Stimulated activated CD8-positive, alpha-beta memory T cell treated with anti-CD3 and anti-CD28 coated beads, Interleukin-4, amount 100 ng/mL, for 4 hours (primary cell): ENCODE measurements around the gene CXXC5.

Source experiments
- DNase-seq, 2 donors: peaks; one replicate each; pipeline ENCODE4 v3.0.0-alpha.2; 2020; ENCODE audit warnings: low read depth in 2 of 2, low spot score in 1 of 2

The CXXC5 gene

GRCh38 chr5:139664086-139664693 lies 16.0 kb downstream of the CXXC5 start:
- DNase-seq, result no peak

GRCh38 chr5:139664727-139665351 lies 16.7 kb downstream of the CXXC5 start:
- no peak for DNase-seq

DNA sequence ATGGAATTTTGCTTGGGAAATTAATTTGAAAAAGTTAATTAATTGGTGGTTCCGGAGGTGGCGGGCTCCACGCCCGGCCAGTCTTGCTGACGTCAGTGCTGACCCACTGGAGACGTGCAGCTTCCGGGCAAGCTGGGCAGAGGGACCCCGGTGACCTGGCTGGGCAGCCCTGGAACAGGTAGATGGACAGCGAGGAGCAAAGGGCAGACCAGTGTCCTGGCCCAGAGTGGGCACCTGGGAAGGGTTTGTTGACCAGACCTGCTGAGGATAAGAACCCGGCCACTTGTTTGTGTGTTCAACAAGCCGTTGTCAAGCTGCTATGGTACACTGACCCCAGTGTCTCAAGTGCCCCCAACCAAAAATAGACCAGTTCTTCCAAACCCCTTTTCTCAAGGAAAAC lies 17.5 kb downstream of the CXXC5 start:
- no peak for DNase-seq

DNA sequence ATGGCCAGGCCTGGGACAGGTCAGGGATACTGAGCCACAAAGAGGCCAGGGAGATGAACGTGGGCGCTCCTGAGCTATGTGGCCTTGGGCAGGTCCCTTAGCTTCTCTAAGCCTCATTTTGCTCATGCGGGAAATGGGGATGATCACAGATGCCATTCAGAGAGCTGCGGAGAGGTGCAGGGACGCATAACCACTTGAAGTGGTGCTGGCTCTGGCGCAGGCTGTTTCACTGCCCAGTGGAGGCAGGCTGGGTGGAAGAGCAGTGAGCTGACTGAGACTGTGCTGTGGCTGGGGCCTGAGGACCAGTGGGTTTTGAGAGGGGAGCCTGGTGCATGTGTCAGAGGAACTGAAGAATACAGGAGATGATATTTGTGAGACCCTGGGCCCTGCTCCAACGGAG lies 18.4 kb downstream of the CXXC5 start:
- DNase-seq, result no peak

GRCh38 chr5:139667001-139667729 lies 19.0 kb downstream of the CXXC5 start:
- DNase-seq, result no peak

- DNase-seq, result no peak
These were observed 19.5 kb downstream of the CXXC5 start for GRCh38 chr5:139667730-139668063.

- DNase-seq, result peak in 1 of 2 donors; percentile 26
These were observed 20.1 kb downstream of the CXXC5 start for GRCh38 chr5:139668064-139668880.

DNA sequence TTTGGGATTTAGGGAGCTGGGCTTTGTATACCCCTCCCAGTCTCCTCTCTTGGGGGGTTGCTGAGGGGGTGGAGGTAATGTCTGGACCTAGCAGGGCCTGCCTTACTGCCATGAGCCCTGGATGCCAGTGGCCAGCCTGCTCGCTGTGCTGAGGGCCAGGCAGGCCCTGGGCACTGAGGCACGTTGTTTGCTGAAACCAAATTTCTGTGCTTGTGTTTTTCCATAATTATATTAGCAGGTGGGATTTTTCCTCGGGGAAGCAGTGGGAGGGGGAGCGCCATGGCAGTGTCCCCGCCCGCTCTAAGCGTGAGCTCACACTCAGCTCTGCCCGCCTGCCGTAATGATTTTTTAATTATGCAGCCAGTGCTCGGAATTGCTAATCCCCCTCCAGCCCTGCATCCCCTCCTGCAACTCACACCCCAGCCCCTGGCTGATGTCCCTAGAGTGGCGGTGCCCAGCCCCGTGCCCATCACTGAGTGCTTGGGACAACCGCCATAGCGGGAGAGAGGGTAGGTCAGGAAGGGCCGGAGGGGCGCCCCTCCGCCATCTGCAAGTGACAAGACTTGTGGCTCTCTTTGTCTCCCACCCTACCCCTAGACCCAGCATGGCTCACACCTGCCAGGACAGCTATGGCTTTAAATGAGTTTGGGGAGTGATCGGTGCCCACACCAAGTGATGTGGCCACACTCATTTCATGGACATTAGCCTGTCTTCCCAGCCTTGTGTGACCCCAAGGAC lies 20.9 kb downstream of the CXXC5 start:
- DNase-seq, result no peak

DNA sequence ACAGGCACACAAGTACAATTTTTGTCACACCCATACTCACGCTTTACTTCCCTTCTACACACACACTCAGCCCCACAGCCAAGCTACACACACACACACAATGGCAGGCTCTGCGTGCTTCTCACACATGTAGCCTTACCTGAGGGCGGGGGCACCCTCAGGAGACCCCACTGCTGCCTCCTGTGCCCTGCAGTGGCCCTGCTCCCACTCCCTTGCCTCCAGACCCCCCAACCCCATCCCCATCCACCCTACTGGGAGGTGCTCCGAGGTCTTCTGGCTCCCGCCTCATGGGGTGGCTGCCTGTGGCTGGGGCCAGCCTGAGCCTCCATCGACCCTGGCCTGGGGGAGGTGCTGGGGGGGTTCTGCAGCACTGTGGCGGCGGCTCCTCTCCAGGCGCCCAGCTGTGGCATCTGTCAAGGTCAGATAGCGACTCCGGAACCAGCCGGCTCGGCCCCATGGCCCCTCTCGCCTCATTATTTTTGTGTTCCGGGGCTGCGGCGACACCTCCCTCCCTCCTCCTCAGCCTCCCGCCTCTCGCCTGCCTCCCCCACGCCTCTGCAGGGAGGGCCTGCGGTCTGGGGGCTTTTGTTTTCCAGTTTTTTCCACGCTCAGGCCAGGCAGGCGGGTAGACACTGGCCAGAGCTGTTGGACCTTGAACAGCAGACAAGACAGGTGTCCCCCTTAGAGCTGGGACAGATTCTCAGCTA lies 21.7 kb downstream of the CXXC5 start:
- peak in 1 of 2 donors; percentile 21 for DNase-seq

DNA sequence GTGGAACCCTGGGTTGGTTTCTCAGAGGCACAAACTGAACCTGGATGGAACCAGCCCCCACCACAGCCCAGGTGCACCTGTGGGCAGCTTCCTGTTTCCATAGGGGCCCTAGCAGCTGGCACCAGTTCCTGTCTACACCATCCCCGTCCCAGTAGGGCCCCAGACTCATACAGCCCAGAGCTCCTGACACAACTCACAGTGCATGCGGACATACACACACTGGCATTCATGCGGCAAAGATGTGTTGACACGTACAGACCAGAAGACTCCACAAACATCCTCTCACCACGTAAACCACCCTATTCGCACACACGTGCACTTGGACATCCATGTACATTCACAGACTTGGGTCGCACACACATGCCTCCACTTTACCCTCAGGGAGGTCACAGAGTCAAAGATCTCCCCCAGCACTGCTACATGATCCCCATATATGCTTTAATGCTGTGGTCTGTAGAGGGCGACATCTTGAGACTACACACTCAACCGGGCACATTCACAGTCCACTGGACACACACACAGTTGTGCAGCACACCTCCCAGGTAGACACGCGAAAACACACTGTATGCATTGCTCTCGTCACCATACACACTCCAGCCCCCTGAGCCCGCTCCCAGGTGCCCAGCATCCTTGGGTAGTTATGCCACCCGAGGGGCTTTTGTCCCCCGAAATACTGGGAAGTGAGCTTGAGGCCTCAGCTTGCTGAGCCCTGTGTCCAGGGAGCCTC lies 22.4 kb downstream of the CXXC5 start:
- no peak for DNase-seq

- DNase-seq, result no peak
These were observed 23.1 kb downstream of the CXXC5 start for GRCh38 chr5:139671096-139671841.

GRCh38 chr5:139675213-139675612 lies 27.1 kb downstream of the CXXC5 start:
- DNase-seq, result no peak

DNA sequence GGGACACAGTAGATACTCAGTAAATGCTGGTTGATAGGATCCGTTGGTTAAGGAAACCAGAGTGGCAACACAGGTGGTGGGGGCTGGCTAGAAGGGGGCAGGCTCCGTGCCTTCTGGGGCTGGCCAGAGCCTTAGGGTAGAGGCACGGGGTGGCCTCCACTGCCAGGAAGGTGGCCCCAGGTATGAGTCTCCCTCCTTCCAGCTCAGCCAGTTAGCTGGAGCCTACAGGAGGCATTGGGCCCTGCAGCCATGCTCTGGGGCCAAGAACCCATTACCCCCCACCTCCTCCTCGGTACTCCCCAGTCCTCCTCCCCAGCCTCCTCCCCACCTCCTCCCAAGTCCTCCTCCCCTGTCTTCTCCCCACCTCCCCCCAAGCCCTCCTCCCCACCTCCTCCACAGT lies 27.7 kb downstream of the CXXC5 start:
- no peak for DNase-seq

DNA sequence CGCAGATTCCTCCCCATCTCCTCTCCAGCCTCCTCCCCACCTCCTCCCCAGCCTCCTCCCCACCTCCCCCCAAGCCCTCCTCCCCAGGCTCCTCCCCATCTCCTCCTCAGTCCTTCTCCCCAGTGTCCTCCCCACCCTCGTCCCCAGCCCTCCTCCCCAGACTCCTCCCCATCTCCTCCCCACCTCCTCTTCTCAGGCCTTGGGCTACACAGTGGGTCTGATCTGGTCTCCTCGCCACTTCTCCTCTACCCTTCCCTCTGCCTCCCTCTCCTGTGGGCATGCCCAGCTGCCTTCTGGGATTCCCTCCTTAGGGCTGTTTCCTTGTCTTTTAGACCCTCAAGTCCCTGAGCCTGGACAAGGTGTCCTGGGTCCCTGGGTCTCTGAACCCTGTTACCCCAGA lies 28.3 kb downstream of the CXXC5 start:
- no peak for DNase-seq

- no peak for DNase-seq
These were observed 29.0 kb downstream of the CXXC5 start for GRCh38 chr5:139676951-139677735.

- no peak for DNase-seq
These were observed 29.8 kb downstream of the CXXC5 start for GRCh38 chr5:139677736-139678613.
